ENCODE results near the gene YOD1. TPM values are rescaled to one million over a fixed set of nuclear protein-coding genes. Genes with fewer than 3 reads are reported as not detected.

Gene YOD1
- total and polyA plus RNA-seq, 2 of the 4 experiments (the other 2 are of a cell fraction) = 1.8 to 5.4 TPM

DNA sequence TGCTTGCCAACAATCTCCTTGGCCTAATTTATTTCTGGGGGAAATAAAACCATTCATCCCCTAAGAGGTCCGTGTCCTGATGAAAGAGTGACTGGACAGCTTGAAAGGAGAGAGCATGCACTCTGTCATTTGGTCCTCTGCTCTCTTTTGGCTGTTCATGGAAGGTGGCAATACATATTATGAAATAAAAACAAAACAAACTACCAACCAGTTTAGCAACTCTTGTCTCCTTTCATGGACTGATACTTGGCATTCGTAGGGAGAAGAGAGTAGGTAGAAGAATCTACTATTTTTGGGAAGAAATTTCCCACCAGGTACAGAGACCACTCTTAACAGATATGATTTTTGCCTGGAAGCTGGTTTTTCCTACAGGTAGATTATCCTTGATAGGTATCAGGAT is 17.7 kb downstream of the YOD1 start:
- intact Hi-C loops (cut with micrococcal nuclease) (no loop called here), dilution Hi-C loops (cut with HindIII; ENCODE audit: low sequenced_read_pairs, unreplicated experiment) (no loop called here), in situ Hi-C loops (cut with MboI; ENCODE audit: low sequenced_read_pairs) (no loop called here)
- ATAC-seq (ENCODE audit: low read depth) = no peak
- no peak overlapping the region for H2AK9ac ChIP-seq (replicated peaks; ENCODE audit: low read depth, low read length, poor library complexity)
- no peak overlapping the region for H2BK15ac ChIP-seq (ENCODE audit: low read depth, low read length)
- no peak overlapping the region for H2BK5ac ChIP-seq (ENCODE audit: low read depth, low read length, poor library complexity, severe bottlenecking)
- H4K91ac ChIP-seq (ENCODE audit: insufficient read depth, low read depth, low read length) = no peak overlapping the region
- no peak for DNase-seq
- H3K9me1 ChIP-seq (ENCODE audit: insufficient read depth, low read length) = peaks cover 3% of the 10 kb centered on the region; the same call in 1 of the 2 replicates
- ChIA-PET POLR2A (ENCODE audit: unreplicated experiment) (no interaction called here), CTCF (interaction anchor here (1.3 kb wide), 1 partner anchor 17 kb away, joined by 5 read pairs; no protein-coding TSS in a partner anchor)
- H3K9ac ChIP-seq (ENCODE audit: low read depth, low read length) = no peak overlapping the region
- TF ChIP-seq MXI1 (IDR thresholded peaks at IDR 0.05; ENCODE audit: borderline replicate concordance, low read depth, low read length) (no peak), SMC3 (IDR thresholded peaks at IDR 0.05; ENCODE audit: low read depth, low read length) (no peak), RAD21 (IDR thresholded peaks at IDR 0.05; ENCODE audit: low read length) (no peak), RFX5 (IDR thresholded peaks at IDR 0.05; ENCODE audit: low read depth, low read length) (no peak), FOS (IDR thresholded peaks at IDR 0.05; ENCODE audit: low read depth, low read length) (no peak)
- TF ChIP-seq, protein P1, sequence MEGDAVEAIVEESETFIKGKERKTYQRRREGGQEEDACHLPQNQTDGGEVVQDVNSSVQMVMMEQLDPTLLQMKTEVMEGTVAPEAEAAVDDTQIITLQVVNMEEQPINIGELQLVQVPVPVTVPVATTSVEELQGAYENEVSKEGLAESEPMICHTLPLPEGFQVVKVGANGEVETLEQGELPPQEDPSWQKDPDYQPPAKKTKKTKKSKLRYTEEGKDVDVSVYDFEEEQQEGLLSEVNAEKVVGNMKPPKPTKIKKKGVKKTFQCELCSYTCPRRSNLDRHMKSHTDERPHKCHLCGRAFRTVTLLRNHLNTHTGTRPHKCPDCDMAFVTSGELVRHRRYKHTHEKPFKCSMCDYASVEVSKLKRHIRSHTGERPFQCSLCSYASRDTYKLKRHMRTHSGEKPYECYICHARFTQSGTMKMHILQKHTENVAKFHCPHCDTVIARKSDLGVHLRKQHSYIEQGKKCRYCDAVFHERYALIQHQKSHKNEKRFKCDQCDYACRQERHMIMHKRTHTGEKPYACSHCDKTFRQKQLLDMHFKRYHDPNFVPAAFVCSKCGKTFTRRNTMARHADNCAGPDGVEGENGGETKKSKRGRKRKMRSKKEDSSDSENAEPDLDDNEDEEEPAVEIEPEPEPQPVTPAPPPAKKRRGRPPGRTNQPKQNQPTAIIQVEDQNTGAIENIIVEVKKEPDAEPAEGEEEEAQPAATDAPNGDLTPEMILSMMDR (conservative IDR thresholded peaks at IDR 0.05; ENCODE audit: low read depth, low read length) = no peak
- H3K4me1 ChIP-seq (ENCODE audit: control insufficient read depth, insufficient read depth, low read length) = no peaks in the 10 kb centered on the region
- H3K4me2 ChIP-seq (ENCODE audit: low read depth, low read length) = no peak overlapping the region
- no peak overlapping the region for H3K18ac ChIP-seq (ENCODE audit: low read depth, low read length)
- H2AFZ ChIP-seq (replicated peaks; ENCODE audit: low read length, poor library complexity) = no peak overlapping the region
- H3K4me3 ChIP-seq (ENCODE audit: insufficient read depth, low read depth, low read length) = no peak overlapping the region
- H3K4ac ChIP-seq (ENCODE audit: low read depth, low read length) = no peak overlapping the region
- H3K27me3 ChIP-seq (ENCODE audit: control insufficient read depth, insufficient read depth, low read length) = peaks cover 10% of the 10 kb centered on the region
- no peak overlapping the region for H3K56ac ChIP-seq (ENCODE audit: extremely low read depth, insufficient read depth, low read length)
- BruUV-seq (replicated peaks) = no TSS peak
- no peaks in the 10 kb centered on the region for H3K9me3 ChIP-seq (ENCODE audit: control insufficient read depth, insufficient read depth, low read length)
- no peak overlapping the region for H3K14ac ChIP-seq (replicated peaks; ENCODE audit: low read depth, low read length)
- no peak overlapping the region for H2BK120ac ChIP-seq (ENCODE audit: low read depth, low read length)
- H3K79me1 ChIP-seq (ENCODE audit: low read depth in 1 of 2, low read length in 2 of 2) = no peaks in the 10 kb centered on the region
- no peaks in the 10 kb centered on the region for H4K20me1 ChIP-seq (ENCODE audit: insufficient read depth, low read length)
- H3K23ac ChIP-seq (ENCODE audit: low read depth, low read length) = no peak overlapping the region
- H3K27ac ChIP-seq (ENCODE audit: insufficient read depth, low read length) = no peak overlapping the region
- no peaks in the 10 kb centered on the region for H3K36me3 ChIP-seq (ENCODE audit: control insufficient read depth, insufficient read depth, low read length)
- H4K5ac ChIP-seq (ENCODE audit: low read depth, low read length) = no peak overlapping the region
- H4K8ac ChIP-seq (ENCODE audit: low read depth in 2 of 2, low read length in 2 of 2) = no peak overlapping the region
- no peak overlapping the region for H2BK20ac ChIP-seq (ENCODE audit: low read depth, low read length)
- WGBS, 2 experiments (ENCODE audit: extremely low coverage in 2 of 2, insufficient read length in 1 of 2) = no CpG with 5 or more reads among the region's 2 CpGs
- 0 out of 2 replicates have a peak overlapping the region, but pooled peaks have one; percentile 44 for H2AK5ac ChIP-seq (ENCODE audit: low read depth, low read length)

All from IMR-90 (cell line).